T47D (cell line): ENCODE data around the gene STEAP2.

ENCODE experiments used
- DNase-seq, 2 experiments: peaks; one replicate each; pipeline versions ENCODE4 v3.0.0 to v3.0.0-alpha.2; 2011 to 2012; ENCODE audit warnings: low read depth in 1 of 2, low spot score in 1 of 2
- JUND ChIP-seq: IDR thresholded peaks from 2 replicates; pipeline ENCODE4 v1.6.1; 2012; ENCODE audit warnings: low read depth
- in situ Hi-C: cut with HindIII; loops from 2 replicates; pipeline ENCODE4 v1.10.0; 2016; ENCODE audit warnings: low sequenced_read_pairs, low pct_unique_long_range_greater_than_20kb

Gene STEAP2

GRCh38 chr7:90211391-90212148 lies at the start of gene STEAP2:
Gene STEAP2 (plus strand): TSS chr7:90211740. CDS start chr7:90225083, 13,343 bp downstream.
- in situ Hi-C loops, result no loop called here
- peak; percentile 69 to 93 for DNase-seq

GRCh38 chr7:90163534-90163933 lies 48.0 kb upstream of the STEAP2 start:
- no peak for DNase-seq
- in situ Hi-C loops, result no loop called here
- TF ChIP-seq JUND, result no peak

More at GRCh38 chr7:90211391-90212148, at the start of gene STEAP2:
- no peak for TF ChIP-seq JUND

- DNase-seq, result peak in 1 of 2 experiments; percentile 25
- TF ChIP-seq JUND, result no peak
- in situ Hi-C loops, result no loop called here
Measured at GRCh38 chr7:90165724-90166123, 45.8 kb upstream of the STEAP2 start.

GRCh38 chr7:90166153-90166552 lies 45.4 kb upstream of the STEAP2 start:
- in situ Hi-C loops, result no loop called here
- no peak for DNase-seq
- TF ChIP-seq JUND, result no peak

GRCh38 chr7:90167361-90167760 lies 44.2 kb upstream of the STEAP2 start:
- DNase-seq, result no peak
- in situ Hi-C loops, result no loop called here
- no peak for TF ChIP-seq JUND

- DNase-seq, result no peak
- TF ChIP-seq JUND, result no peak
- in situ Hi-C loops, result no loop called here
Measured at GRCh38 chr7:90169891-90170290, 41.6 kb upstream of the STEAP2 start.

GRCh38 chr7:90172121-90172520 lies 39.4 kb upstream of the STEAP2 start:
- in situ Hi-C loops, result no loop called here
- TF ChIP-seq JUND, result no peak
- no peak for DNase-seq

- TF ChIP-seq JUND, result no peak
- in situ Hi-C loops, result no loop called here
- DNase-seq, result no peak
Measured at GRCh38 chr7:90172624-90173023, 38.9 kb upstream of the STEAP2 start.

GRCh38 chr7:90173127-90173844 lies 38.3 kb upstream of the STEAP2 start:
- in situ Hi-C loops, result no loop called here
- no peak for TF ChIP-seq JUND
- no peak for DNase-seq

GRCh38 chr7:90175667-90176066 lies 35.9 kb upstream of the STEAP2 start:
- in situ Hi-C loops, result no loop called here
- no peak for DNase-seq
- TF ChIP-seq JUND, result no peak

- DNase-seq, result no peak
- no peak for TF ChIP-seq JUND
- in situ Hi-C loops, result no loop called here
Measured at GRCh38 chr7:90176195-90176594, 35.3 kb upstream of the STEAP2 start.

- in situ Hi-C loops, result no loop called here
- no peak for TF ChIP-seq JUND
- no peak for DNase-seq
Measured at GRCh38 chr7:90178166-90178565, 33.4 kb upstream of the STEAP2 start.

- no peak for TF ChIP-seq JUND
- DNase-seq, result no peak
- in situ Hi-C loops, result no loop called here
Measured at GRCh38 chr7:90178679-90179278, 32.8 kb upstream of the STEAP2 start.
